ENCODE data around the gene C4A.
A peak's percentile ranks its signal among the peaks of the same experiment; 100 is the strongest.
"Not testable (repeated sequence)": the region's sequence is repeated elsewhere in the genome, so short reads cannot be mapped to it uniquely, and the experiment has no call there.

The C4A gene

GRCh38 chr6:31981744-31982143 lies at the start of gene C4A:
Gene C4A, plus strand, starts transcription at chr6:31982057. Its CDS starts 51 bp downstream, at chr6:31982108.
- DNase-seq, result not testable (repeated sequence)

GRCh38 chr6:31932137-31932536 lies 49.7 kb upstream of the C4A start:
- not testable (repeated sequence) for DNase-seq

DNA sequence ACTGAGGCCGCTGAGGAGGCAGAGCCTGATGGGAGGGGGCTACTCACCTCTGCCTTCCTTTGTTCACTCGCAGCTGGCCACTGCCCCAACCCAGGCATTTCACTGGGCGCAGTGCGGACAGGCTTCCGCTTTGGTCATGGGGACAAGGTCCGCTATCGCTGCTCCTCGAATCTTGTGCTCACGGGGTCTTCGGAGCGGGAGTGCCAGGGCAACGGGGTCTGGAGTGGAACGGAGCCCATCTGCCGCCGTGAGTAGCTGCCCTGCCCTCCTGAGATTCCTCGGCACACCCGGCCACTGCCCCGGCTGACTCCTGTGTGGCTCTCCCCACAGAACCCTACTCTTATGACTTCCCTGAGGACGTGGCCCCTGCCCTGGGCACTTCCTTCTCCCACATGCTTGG lies 48.3 kb upstream of the C4A start:
- no peak for DNase-seq

- no peak for DNase-seq
These were observed 46.8 kb upstream of the C4A start for GRCh38 chr6:31935021-31935420.

- DNase-seq, result no peak
These were observed 46.0 kb upstream of the C4A start for GRCh38 chr6:31935823-31936222.

GRCh38 chr6:31940256-31940664 lies 41.6 kb upstream of the C4A start:
- DNase-seq, result no peak

DNA sequence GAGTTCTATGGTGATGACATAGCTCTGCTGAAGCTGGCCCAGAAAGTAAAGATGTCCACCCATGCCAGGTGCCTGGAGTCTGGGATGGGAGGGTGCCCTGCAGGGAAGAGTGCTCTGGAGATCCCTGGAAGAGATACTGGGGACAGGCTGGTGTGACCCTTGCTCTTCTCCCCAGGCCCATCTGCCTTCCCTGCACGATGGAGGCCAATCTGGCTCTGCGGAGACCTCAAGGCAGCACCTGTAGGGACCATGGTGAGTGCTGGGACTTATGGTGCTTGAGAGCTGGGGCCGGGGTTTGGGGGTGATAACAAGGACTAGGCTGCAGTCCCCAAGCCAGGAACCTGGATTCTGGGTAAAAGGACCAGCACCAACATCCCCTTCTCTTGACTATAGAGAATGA lies 38.1 kb upstream of the C4A start:
- no peak for DNase-seq

GRCh38 chr6:31945154-31945506 lies 36.7 kb upstream of the C4A start:
- no peak for DNase-seq

DNA sequence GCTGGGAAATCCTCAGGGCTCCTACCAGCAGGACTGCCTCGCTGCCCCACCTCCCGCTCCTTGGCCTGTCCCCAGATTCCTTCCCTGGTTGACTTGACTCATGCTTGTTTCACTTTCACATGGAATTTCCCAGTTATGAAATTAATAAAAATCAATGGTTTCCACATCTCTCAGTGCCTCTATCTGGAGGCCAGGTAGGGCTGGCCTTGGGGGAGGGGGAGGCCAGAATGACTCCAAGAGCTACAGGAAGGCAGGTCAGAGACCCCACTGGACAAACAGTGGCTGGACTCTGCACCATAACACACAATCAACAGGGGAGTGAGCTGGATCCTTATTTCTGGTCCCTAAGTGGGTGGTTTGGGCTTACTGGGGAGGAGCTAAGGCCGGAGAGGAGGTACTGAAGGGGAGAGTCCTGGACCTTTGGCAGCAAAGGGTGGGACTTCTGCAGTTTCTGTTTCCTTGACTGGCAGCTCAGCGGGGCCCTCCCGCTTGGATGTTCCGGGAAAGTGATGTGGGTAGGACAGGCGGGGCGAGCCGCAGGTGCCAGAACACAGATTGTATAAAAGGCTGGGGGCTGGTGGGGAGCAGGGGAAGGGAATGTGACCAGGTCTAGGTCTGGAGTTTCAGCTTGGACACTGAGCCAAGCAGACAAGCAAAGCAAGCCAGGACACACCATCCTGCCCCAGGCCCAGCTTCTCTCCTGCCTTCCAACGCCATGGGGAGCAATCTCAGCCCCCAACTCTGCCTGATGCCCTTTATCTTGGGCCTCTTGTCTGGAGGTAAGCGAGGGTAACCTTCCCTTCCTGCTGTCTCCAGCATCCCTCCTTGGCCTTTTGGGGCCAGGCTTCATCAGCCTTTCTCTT lies 36.1 kb upstream of the C4A start, which contains the start of gene CFB:
TSS of gene CFB (plus strand) at position 589 of the 863 bp plus-strand sequence. CDS start at position 716, 127 bp downstream.
- no peak for DNase-seq

- no peak for DNase-seq
These were observed 35.4 kb upstream of the C4A start for GRCh38 chr6:31946370-31946885.

GRCh38 chr6:31947070-31947675 lies 34.7 kb upstream of the C4A start:
- no peak for DNase-seq

DNA sequence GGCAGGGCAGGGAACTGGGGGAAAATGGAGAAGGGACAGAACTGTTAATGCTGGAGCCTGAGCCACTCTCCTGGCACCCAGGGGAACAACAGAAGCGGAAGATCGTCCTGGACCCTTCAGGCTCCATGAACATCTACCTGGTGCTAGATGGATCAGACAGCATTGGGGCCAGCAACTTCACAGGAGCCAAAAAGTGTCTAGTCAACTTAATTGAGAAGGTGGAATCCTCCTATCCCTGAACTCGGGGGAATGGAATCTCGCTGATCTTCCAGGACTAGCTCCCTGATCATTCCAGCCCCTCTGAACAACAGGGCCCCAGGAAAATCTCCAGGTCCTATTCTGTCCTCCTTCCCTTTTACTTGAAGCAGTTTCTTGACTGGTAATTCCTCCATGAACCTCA lies 34.0 kb upstream of the C4A start:
- DNase-seq, result no peak

DNA sequence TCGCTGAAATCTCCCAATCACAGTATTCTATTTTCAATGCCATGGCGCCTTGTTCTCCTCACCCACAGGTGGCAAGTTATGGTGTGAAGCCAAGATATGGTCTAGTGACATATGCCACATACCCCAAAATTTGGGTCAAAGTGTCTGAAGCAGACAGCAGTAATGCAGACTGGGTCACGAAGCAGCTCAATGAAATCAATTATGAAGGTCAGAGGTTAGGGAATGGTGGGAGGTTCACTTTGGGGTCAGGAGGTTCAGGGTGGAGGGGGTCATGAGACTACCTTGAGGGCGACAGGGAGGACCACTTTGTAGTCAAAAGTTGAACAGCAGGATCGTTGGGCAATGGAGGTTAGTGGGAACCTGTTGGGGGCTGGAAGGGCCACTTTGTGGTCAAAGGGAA lies 33.6 kb upstream of the C4A start:
- no peak for DNase-seq

- no peak for DNase-seq
These were observed 33.0 kb upstream of the C4A start for GRCh38 chr6:31948753-31949413.

DNA sequence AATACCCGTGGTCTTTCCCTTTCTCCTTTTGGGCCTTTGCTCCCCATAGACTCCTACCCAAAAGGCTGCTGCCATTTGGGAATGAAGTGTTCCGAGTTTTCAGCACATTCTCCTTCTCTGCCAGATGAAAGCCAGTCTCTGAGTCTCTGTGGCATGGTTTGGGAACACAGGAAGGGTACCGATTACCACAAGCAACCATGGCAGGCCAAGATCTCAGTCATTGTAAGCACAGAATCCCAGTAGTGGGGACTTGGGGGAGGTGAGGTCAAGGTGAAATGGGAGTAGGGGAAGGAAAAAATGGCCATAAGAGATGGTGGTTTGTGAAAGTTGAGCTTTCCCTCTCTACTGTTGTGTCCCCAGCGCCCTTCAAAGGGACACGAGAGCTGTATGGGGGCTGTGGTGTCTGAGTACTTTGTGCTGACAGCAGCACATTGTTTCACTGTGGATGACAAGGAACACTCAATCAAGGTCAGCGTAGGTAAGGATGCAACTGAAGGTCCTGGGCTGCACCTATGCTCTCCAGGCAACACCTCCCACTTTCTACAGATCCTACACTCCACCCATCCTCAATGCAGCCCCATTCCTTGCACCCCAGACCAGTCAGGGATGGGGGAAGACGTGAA lies 31.8 kb upstream of the C4A start:
- no peak for DNase-seq

GRCh38 chr6:31952140-31952805 lies 29.6 kb upstream of the C4A start:
- DNase-seq, result peak; percentile 39

GRCh38 chr6:31952890-31953289 lies 29.0 kb upstream of the C4A start:
- no peak for DNase-seq

- no peak for DNase-seq
These were observed 27.3 kb upstream of the C4A start for GRCh38 chr6:31954511-31954910.

GRCh38 chr6:31956796-31957195 lies 25.1 kb upstream of the C4A start:
- DNase-seq, result no peak

DNA sequence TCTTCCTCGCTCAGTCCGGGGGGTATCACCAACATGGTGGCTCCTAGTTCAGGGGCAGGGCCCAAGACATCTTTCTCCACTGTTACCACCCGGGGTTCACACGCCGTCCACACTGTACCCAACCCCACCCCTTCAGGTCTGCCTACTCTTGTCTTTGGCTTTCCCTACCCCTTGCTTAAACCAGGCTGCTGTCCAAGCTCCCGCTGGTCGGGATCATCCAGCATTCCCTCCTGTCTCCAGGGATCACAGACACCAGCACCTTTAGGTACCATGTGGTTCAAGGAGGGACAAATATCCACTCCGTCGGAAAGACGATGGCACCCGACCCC lies 23.5 kb upstream of the C4A start:
- no peak for DNase-seq

DNA sequence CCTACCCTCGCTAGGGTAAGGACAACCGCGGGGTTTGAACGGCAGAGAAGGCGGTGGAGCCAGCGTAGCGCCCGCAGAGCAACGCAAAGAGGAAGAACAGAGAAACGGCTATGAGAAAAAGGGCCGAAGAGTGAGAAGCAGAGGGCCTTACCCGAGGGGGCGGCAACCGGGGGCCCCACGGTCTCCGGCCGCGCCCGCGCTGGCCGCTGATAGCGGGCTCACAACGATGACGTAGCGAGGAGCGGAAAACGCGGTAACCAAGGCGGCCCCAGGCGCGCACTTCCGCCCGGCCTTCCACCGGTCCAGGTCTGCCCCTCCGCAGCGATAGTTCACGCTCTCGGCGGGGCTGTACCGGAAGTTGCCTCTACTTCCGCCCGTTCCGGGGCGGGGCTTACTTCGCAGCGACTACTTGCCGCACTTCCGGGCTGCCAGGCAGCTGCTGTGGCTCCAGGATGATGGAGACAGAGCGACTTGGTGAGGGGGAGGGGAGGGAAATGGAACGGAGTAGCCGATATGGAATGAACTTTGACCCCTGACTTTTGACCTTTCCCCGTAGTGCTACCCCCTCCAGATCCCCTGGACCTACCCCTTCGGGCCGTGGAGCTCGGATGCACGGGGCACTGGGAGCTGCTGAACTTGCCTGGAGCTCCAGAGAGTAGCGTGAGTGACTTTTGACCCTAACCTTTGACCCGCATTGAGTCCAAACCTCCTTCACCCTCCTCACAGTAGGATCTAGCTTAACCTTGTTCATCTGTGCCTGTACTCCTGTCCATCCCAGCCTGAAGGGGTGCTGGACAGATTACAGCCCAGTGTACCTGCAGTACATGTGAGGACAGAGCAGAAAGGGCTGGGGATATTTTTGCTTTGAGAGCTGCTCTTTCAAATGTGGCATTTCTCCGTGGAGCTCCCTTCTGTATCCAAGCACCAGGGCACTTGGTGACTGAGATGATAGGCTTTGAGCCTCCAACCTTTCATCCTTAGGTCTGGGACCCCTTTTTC lies 22.8 kb upstream of the C4A start, which contains the start of the genes NELFE and SKIC2:
TSS of gene NELFE (minus strand) at position 231 of the 999 bp plus-strand sequence. CDS start 525 bp downstream, outside the sequence.
TSS of gene SKIC2 (plus strand) at position 435 of the 999 bp plus-strand sequence. CDS start at position 453, 18 bp downstream.
- peak; percentile 97 for DNase-seq

All from NCI-H748 treated with DMSO at 0.1 percent for 48 hours (cell line).